HCT116 (cell line): Measurements from ENCODE around the gene ASXL2. TPM values are rescaled to one million over a fixed set of nuclear protein-coding genes. Genes with fewer than 3 reads are reported as not detected.

Experiments
- ATAC-seq: fragments of 200-7000 bp; cut with Tn5 transposase; 2 replicates; pipeline ENCODE4 v1.9.1; 2020; ENCODE audit warnings: mild to moderate bottlenecking, moderate library complexity
- BruUV-seq: library from RNA; stranded (reverse); fragments of 400-500 nt; replicated peaks from 2 replicates; lab custom pipeline; 2021; lab: Mats Ljungman, UMichigan
- CTCF ChIA-PET: fragments of 300-600 bp; sonication (Branson Sonifier 250); formaldehyde crosslinking; loops from one replicate; lab custom pipeline; 2021; ENCODE audit warnings: antibody characterized with exemption; lab: Charles Lee
- POLR2A ChIA-PET: fragments of 300-600, 350-600 bp; sonication (Branson Sonifier 250); formaldehyde crosslinking; loops from one replicate; lab custom pipeline; 2021; ENCODE audit warnings: antibody characterized with exemption; lab: Charles Lee
- RAD21 ChIA-PET, 2 experiments: fragments of 300-600 bp; sonication (Branson Sonifier 250); formaldehyde crosslinking; loops; one replicate each; lab custom pipeline; 2023; ENCODE audit warnings: low total read pairs in 2 of 2; ENCODE audit not compliant: uncharacterized antibody in 2 of 2, unreplicated experiment in 2 of 2, low non-redundant PET in 1 of 2; lab: Charles Lee
- DNase-seq: peaks from one replicate; pipeline ENCODE4 v3.0.0-alpha.2; 2010; ENCODE audit warnings: low read depth, low spot score
- H2AFZ ChIP-seq: fragments of 200-600 bp; shearing (Covaris generic), sonication (generic); 2 replicates; pipeline ENCODE4 v1.6.1; 2017; ENCODE audit warnings: low read depth, mixed run types, mixed read lengths, antibody characterized with exemption, low read length; ENCODE audit not compliant: poor library complexity, severe bottlenecking
- H3K27ac ChIP-seq: 2 replicates; pipeline ENCODE4 v1.5.1; 2012; ENCODE audit warnings: low read depth, low read length
- H3K27me3 ChIP-seq: fragments of 200-600 bp; sonication (generic); 2 replicates; pipeline ENCODE4 v1.6.1; 2016; ENCODE audit warnings: mixed run types, low read length, mixed read lengths; ENCODE audit not compliant: insufficient read depth
- H3K36me3 ChIP-seq, 2 experiments: fragments of 200-500 bp in 1 of 2; fragments of 200-600 bp in 1 of 2; sonication (Bioruptor generic) in 1 of 2; sonication (generic) in 1 of 2; 2 replicates each; pipeline versions ENCODE4 v1.5.1 to v1.6.1; 2014 to 2016; ENCODE audit warnings: low read length in 2 of 2, inconsistent platforms in 1 of 2, mixed read lengths in 1 of 2, mixed run types in 1 of 2; ENCODE audit not compliant: insufficient read depth in 2 of 2, control insufficient read depth in 1 of 2
- H3K4me1 ChIP-seq, 2 experiments: fragments of 200-600 bp in 1 of 2; sonication (generic) in 1 of 2; 2 replicates each; pipeline versions ENCODE4 v1.5.1 to v1.6.1; 2012 to 2017; ENCODE audit warnings: low read length in 2 of 2, inconsistent platforms in 1 of 2, mild to moderate bottlenecking in 1 of 2, mixed read lengths in 1 of 2, mixed run types in 1 of 2, moderate library complexity in 1 of 2; ENCODE audit not compliant: insufficient read depth in 2 of 2, control insufficient read depth in 1 of 2
- H3K4me2 ChIP-seq: fragments of 200-600 bp; sonication (generic); 2 replicates; pipeline ENCODE4 v1.6.1; 2017; ENCODE audit warnings: mixed run types, low read length, mixed read lengths
- H3K4me3 ChIP-seq, 2 experiments: fragments of 200-600 bp in 1 of 2; sonication (generic) in 1 of 2; replicated peaks in 1 of 2; 2 replicates each; pipeline ENCODE4 v1.5.1; 2011 to 2016; ENCODE audit warnings: low read length in 2 of 2, control low read depth in 1 of 2, low read depth in 1 of 2, mild to moderate bottlenecking in 1 of 2, mixed read lengths in 1 of 2, mixed run types in 1 of 2
- H3K79me2 ChIP-seq: fragments of 200-600 bp; sonication (generic); 2 replicates; pipeline ENCODE4 v1.6.1; 2017; ENCODE audit warnings: mild to moderate bottlenecking, mixed run types, low read length, moderate library complexity, mixed read lengths; ENCODE audit not compliant: insufficient read depth
- H3K9ac ChIP-seq: fragments of 200-600 bp; sonication (generic); 2 replicates; pipeline ENCODE4 v1.6.1; 2016; ENCODE audit warnings: low read length, mixed read lengths
- H3K9me2 ChIP-seq: fragments of 200-600 bp; sonication (generic), shearing (Covaris generic); 2 replicates; pipeline ENCODE4 v1.6.1; 2017; ENCODE audit warnings: mixed run types, mild to moderate bottlenecking, moderate library complexity; ENCODE audit not compliant: insufficient read depth
- H3K9me3 ChIP-seq, 2 experiments: fragments of 200-500 bp in 1 of 2; fragments of 200-600 bp in 1 of 2; sonication (Bioruptor generic) in 1 of 2; sonication (generic) in 1 of 2; 2 replicates each; pipeline ENCODE4 v1.6.1; 2014 to 2017; ENCODE audit warnings: low read length in 2 of 2, mixed read lengths in 2 of 2, inconsistent platforms in 1 of 2, low read depth in 1 of 2, mild to moderate bottlenecking in 1 of 2, mixed run types in 1 of 2, moderate library complexity in 1 of 2; ENCODE audit not compliant: control insufficient read depth in 1 of 2, insufficient read depth in 1 of 2
- H4K20me1 ChIP-seq: fragments of 200-600 bp; sonication (generic), shearing (Covaris generic); 2 replicates; pipeline ENCODE4 v1.6.1; 2017; ENCODE audit warnings: mixed run types, mild to moderate bottlenecking, moderate library complexity; ENCODE audit not compliant: insufficient read depth
- CEBPB ChIP-seq: IDR thresholded peaks from 2 replicates; pipeline ENCODE4 v1.6.1; 2012; ENCODE audit warnings: low read depth
- EGR1 ChIP-seq: IDR thresholded peaks from 2 replicates; pipeline ENCODE4 v1.6.1; 2012; ENCODE audit warnings: low read depth
- ELF1 ChIP-seq: IDR thresholded peaks from 2 replicates; pipeline ENCODE4 v1.6.1; 2012; ENCODE audit warnings: low read depth, borderline replicate concordance
- EZH2 ChIP-seq: fragments of 200-600 bp; sonication (generic); IDR thresholded peaks from 2 replicates; pipeline ENCODE4 v1.6.1; 2017; ENCODE audit warnings: antibody characterized with exemption, mixed run types
- EZH2phosphoT487 ChIP-seq: fragments of 200-600 bp; IDR thresholded peaks from 2 replicates; pipeline ENCODE4 v1.6.1; 2018; ENCODE audit warnings: antibody characterized with exemption, borderline replicate concordance
- JUND ChIP-seq: IDR thresholded peaks from 2 replicates; pipeline ENCODE4 v1.6.1; 2012
- POLR2A ChIP-seq: IDR thresholded peaks from 2 replicates; pipeline ENCODE4 v1.7.0; 2011; ENCODE audit warnings: borderline replicate concordance; ENCODE audit not compliant: insufficient read depth, insufficient read length; ENCODE audit errors: extremely low read depth
- POLR2AphosphoS5 ChIP-seq: IDR thresholded peaks from 2 replicates; pipeline ENCODE4 v1.6.1; 2011; ENCODE audit warnings: mild to moderate bottlenecking, low read depth, low read length, moderate library complexity
- RAD21 ChIP-seq: IDR thresholded peaks from 2 replicates; pipeline ENCODE4 v1.6.1; 2012; ENCODE audit warnings: low read depth, mild to moderate bottlenecking
- SIN3A ChIP-seq: IDR thresholded peaks from 2 replicates; pipeline ENCODE4 v1.6.1; 2012; ENCODE audit warnings: low read depth
- SP1 ChIP-seq: IDR thresholded peaks from 2 replicates; pipeline ENCODE4 v1.6.1; 2012; ENCODE audit warnings: low read depth
- SRF ChIP-seq: IDR thresholded peaks from 2 replicates; pipeline ENCODE4 v1.6.1; 2012; ENCODE audit warnings: low read depth
- TCF7L2 ChIP-seq: IDR thresholded peaks from 2 replicates; pipeline ENCODE4 v1.7.0; 2011; ENCODE audit warnings: borderline replicate concordance, inconsistent platforms; ENCODE audit not compliant: insufficient read depth, insufficient read length; ENCODE audit errors: extremely low read depth
- YY1 ChIP-seq: IDR thresholded peaks from 2 replicates; pipeline ENCODE4 v1.6.1; 2011; ENCODE audit warnings: low read length, low read depth, moderate library complexity, mild to moderate bottlenecking; ENCODE audit not compliant: insufficient replicate concordance; ENCODE audit errors: extremely low read depth
- ZFX ChIP-seq: fragments of 450-650 bp; IDR thresholded peaks from 2 replicates; pipeline ENCODE4 v1.6.1; 2017
- intact Hi-C: fragments of 100-400 bp; cut with micrococcal nuclease; formaldehyde crosslinking; loops from 2 replicates; pipeline ENCODE4 v1.10.0; 2022
- total RNA-seq: library from RNA; stranded (reverse); gene quantifications from one replicate; pipeline ENCODE4 v1.2.1, GENCODE V29; 2021; ENCODE audit not compliant: unreplicated experiment
- TF ChIP-seq, protein P1 (sequence below): IDR thresholded peaks from 2 replicates; pipeline ENCODE4 v1.6.1; 2012; ENCODE audit warnings: low read depth
- TF ChIP-seq, protein P2 (sequence below): IDR thresholded peaks from 2 replicates; pipeline ENCODE4 v1.6.1; 2011; ENCODE audit warnings: mild to moderate bottlenecking, low read length, moderate library complexity; ENCODE audit not compliant: insufficient replicate concordance; ENCODE audit errors: extremely low read depth
- TF ChIP-seq, protein P3 (sequence below): IDR thresholded peaks from 2 replicates; pipeline ENCODE4 v1.6.1; 2012
- TF ChIP-seq, protein P4 (sequence below): IDR thresholded peaks from 2 replicates; pipeline ENCODE4 v1.6.1; 2012

Gene ASXL2
- total RNA-seq, 1 experiment from 2014 or later = 29.2 TPM

GRCh38 chr2:25710750-25711149 is 167.5 kb downstream of the ASXL2 start:
- Histone ChIP-seq H3K9ac (no peak overlapping the region), H3K4me2 (no peak overlapping the region), H3K9me3 (no peaks in the 10 kb centered on the region), H3K27me3 (no peaks in the 10 kb centered on the region), H3K9me2 (no peaks in the 10 kb centered on the region), H3K79me2 (no peaks in the 10 kb centered on the region), H4K20me1 (no peaks in the 10 kb centered on the region), H2AFZ (no peak overlapping the region), H3K27ac (no peak overlapping the region), H3K36me3 (no peaks in the 10 kb centered on the region), H3K4me1 (no peaks in the 10 kb centered on the region), H3K4me3 (no peak overlapping the region)
- ChIA-PET POLR2A (no interaction called here), RAD21 (no interaction called here), CTCF (interaction anchor here (0.6 to 1.8 kb wide), 2 partner anchors 10 to 357 kb away, joined by 3 to 9 read pairs; no protein-coding TSS in a partner anchor)
- no TSS peak for BruUV-seq
- TF ChIP-seq, protein P1, sequence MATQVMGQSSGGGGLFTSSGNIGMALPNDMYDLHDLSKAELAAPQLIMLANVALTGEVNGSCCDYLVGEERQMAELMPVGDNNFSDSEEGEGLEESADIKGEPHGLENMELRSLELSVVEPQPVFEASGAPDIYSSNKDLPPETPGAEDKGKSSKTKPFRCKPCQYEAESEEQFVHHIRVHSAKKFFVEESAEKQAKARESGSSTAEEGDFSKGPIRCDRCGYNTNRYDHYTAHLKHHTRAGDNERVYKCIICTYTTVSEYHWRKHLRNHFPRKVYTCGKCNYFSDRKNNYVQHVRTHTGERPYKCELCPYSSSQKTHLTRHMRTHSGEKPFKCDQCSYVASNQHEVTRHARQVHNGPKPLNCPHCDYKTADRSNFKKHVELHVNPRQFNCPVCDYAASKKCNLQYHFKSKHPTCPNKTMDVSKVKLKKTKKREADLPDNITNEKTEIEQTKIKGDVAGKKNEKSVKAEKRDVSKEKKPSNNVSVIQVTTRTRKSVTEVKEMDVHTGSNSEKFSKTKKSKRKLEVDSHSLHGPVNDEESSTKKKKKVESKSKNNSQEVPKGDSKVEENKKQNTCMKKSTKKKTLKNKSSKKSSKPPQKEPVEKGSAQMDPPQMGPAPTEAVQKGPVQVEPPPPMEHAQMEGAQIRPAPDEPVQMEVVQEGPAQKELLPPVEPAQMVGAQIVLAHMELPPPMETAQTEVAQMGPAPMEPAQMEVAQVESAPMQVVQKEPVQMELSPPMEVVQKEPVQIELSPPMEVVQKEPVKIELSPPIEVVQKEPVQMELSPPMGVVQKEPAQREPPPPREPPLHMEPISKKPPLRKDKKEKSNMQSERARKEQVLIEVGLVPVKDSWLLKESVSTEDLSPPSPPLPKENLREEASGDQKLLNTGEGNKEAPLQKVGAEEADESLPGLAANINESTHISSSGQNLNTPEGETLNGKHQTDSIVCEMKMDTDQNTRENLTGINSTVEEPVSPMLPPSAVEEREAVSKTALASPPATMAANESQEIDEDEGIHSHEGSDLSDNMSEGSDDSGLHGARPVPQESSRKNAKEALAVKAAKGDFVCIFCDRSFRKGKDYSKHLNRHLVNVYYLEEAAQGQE = no peak
- TF ChIP-seq EGR1 (no peak), SIN3A (no peak), CEBPB (no peak), EZH2 (no peak), RAD21 (no peak), SRF (no peak), SP1 (no peak), JUND (no peak), TCF7L2 (no peak), ELF1 (no peak), EZH2phosphoT487 (no peak), POLR2AphosphoS5 (no peak), YY1 (no peak), ZFX (no peak), POLR2A (no peak)
- TF ChIP-seq, protein P2, sequence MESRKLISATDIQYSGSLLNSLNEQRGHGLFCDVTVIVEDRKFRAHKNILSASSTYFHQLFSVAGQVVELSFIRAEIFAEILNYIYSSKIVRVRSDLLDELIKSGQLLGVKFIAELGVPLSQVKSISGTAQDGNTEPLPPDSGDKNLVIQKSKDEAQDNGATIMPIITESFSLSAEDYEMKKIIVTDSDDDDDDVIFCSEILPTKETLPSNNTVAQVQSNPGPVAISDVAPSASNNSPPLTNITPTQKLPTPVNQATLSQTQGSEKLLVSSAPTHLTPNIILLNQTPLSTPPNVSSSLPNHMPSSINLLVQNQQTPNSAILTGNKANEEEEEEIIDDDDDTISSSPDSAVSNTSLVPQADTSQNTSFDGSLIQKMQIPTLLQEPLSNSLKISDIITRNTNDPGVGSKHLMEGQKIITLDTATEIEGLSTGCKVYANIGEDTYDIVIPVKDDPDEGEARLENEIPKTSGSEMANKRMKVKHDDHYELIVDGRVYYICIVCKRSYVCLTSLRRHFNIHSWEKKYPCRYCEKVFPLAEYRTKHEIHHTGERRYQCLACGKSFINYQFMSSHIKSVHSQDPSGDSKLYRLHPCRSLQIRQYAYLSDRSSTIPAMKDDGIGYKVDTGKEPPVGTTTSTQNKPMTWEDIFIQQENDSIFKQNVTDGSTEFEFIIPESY = no peak
- TF ChIP-seq, protein P3, sequence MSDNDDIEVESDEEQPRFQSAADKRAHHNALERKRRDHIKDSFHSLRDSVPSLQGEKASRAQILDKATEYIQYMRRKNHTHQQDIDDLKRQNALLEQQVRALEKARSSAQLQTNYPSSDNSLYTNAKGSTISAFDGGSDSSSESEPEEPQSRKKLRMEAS = no peak
- TF ChIP-seq, protein P4, sequence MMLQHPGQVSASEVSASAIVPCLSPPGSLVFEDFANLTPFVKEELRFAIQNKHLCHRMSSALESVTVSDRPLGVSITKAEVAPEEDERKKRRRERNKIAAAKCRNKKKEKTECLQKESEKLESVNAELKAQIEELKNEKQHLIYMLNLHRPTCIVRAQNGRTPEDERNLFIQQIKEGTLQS = no peak
- ATAC-seq = no peak
- intact Hi-C loops = no loop called here
- DNase-seq = no peak
